K562 treated with DMSO at 1 percent for 12 hours (cell line): ENCODE results near the gene CMYA5. TPM values are rescaled to one million over a fixed set of nuclear protein-coding genes. Genes with fewer than 3 reads are reported as not detected.

ENCODE experiments used
- total RNA-seq: library from RNA; unstranded; fragments of 300-600 nt; gene quantifications from 2 replicates; pipeline ENCODE4 v1.2.3, GENCODE V29; 2022; ENCODE audit not compliant: insufficient read depth

CMYA5 gene
- 0.22 and 0.32 TPM in 2 replicates for total RNA-seq

DNA sequence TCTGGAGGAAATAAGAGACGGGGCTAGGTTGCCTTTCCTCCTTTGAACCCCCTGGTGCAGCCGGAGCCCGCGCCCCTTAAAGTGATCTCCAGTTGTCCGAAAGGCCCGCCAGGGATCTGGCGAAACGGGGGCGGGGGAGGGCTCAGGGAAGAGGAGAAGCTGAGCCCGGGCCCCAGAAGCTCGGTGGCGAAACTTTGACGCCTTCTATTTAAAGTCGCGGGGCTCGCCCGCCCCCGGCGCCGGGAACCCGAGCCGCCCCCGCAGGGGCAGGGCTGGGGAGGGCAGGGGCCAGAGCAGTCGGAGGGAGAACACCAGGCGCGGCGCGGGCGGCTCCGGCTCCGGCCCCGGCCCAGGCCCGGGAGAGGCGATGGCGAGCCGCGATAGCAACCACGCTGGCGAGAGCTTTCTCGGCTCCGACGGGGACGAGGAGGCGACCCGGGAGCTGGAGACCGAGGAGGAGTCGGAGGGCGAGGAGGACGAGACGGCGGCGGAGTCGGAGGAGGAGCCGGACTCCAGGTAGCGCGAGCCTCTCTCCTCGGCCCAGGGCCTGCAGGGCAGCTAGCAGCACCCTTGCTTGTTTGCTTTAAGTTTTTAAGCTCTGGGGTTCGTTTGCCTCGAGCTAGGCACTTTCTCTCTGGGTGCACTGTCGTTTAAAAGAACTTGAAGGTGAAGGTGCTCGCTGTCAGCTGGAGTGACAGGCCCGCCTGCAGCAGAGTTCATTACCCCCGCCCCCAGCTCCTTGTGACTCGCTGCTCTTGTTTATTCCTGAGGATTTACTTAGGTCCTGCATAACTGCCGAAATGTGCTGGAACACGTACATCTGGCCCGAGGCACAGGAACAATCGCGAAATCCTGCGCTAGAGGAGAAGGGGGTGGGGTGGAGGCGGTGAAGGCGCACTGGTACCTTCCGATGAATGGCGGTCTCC lies at the start of gene CMYA5:
CMYA5 (plus strand) TSS at position 296 of the 926 bp plus-strand sequence; CDS start at position 368, 72 bp downstream.

Other genes with a start within 250 kb of the CMYA5 start
- 1.0 and 5.2 TPM in 2 replicates for gene HOMER1, start 175.7 kb upstream of the CMYA5 start, total RNA-seq
- gene TENT2, start 77.4 kb upstream of the CMYA5 start, total RNA-seq, result 9.9 and 32.5 TPM in 2 replicates